DMS 273 treated with DMSO at 0.1 percent for 48 hours (cell line): ENCODE data around the gene CFP.

Experiments used
- DNase-seq: peaks from one replicate; lab custom pipeline; 2025; lab: John Stamatoyannopoulos, UW

Gene CFP

DNA sequence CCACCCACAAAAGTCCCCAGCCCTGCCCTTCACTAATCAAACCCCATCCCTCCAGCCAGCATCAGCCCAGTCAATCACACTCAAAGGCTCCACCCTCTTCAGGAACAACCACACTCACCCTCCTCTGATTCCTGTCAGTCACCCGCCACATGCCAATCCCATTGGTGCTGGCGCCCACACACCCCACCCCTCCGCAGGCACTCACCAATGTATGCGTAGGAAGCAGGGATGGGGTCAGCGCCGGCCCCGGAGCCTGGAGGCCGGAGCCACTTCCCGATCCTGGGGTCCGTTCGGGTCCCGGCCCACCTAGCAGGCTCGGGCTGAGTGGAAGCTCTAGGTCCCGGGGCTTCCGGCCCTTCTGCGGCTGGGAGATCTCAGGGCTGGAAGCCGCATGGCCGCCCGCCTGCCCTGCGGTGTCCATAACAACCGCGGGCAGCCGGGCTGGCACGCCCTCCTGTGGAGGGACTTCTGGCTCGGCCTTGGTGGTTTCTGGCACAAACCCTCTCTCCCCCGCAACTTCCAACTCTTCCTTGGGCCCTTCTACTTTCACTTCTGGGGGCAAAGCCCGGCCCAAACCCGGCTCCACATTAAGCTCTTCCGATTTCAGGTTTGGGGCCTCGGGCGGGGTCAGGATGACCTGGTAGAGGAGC is 7.9 kb upstream of the CFP start:
- no peak for DNase-seq

DNA sequence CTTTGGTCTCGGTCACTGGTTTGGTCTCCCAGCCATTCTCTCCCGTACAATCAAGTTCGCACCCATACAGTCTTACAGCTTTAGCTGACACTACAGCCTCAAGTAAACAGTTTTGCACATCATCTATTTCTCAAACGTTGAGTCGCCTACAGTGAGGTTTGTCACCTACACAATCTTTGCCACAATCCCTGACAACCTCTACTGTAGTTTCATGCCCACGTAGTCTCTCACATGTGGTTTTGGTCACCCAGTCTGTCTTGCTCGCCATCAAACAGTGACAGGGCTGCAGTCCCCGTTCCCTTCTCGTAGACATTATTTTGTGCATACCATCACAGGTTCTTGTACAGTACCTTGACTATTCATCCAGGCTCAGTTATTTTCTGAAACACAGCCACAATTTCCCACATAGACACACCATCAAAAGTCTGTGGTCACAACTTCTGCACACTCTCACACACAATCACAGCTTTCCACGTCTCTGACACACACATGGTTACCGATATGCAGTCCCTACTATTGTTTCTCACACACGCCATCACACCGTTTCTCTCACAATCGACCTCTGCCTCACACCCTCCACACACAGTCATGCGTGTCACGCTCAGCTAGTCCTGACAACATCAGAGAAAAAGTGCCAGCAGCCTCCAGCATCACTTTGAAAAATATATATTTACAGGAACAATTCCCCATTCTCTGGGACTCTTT is 5.3 kb upstream of the CFP start:
- DNase-seq: no peak

DNA sequence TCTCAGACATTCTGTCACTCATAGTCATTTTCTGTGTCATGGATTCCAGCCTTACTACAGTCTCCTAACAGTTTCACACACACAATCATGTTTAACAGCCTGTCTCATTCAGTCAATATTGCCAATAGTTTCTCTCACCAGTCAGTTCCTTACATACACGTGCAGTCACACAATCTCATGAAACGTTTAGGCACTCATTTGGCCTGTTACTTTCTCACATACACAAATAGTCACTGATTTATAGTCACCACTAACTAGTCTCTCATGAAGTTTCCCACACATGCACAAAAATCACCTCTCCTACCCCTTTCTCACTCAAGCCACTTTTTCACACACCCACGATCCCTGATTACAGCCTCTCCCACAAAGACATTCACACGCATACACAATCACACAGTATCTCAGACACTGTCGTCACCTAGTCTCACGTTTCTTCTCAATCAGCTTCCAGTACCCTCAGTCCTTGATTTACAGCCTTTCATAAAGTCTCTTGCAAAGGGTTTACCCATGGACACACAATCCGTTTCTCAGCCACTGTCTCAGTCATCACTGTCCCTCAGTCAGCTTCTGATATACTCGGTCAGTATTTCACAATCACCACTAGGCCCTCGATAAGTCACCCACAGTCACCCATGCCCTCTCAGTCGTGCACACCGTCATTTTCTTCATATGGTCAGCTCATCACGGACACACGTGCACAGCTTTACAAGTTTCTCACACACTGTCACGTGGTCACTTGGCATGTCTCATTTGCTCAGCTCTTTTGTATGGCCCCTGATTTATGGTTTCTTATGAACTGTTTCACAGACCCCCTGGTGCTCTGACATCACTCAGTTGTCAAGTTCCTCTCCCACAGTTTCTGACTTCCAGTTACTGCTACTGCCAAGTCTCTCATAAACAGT is 4.2 kb upstream of the CFP start:
- DNase-seq: no peak

DNA sequence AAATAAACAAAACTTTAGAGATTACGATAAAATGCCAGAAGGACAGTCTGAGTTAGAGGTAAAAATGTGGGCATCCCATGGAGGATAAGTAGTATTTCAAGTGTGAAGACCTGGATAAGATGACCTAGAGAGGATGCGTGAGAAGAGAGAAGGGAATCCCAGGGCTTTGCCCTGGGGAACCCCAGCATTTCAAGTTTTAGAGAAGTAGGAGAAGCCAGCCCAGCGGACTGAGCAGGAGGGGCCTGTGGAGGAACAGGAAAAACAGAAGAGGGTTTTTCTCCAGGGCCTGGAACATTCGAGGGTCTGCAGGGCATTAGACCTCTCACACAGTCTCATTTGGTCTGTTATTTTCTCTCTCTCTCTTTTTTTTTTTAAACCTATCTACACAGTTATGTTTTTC is 2.9 kb upstream of the CFP start:
- DNase-seq: no peak

DNA sequence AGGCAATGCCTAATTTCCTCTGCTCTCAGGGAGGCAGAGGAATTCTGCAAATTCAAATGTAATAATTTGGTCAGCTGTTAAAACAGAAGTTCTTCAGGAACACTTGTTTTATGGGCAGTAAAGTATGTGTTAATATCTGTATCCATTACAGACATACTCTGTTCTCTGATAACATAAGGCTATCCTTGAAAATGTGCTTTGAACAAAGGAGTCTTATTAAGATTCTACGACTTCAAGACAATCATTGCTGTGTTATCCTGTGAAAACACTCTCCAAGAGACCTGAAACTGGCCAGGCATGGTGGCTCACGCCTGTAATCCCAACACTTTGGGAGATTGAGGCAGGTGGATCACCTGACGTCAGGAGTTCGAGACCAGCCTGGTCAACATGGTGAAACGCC is 1.9 kb upstream of the CFP start:
- DNase-seq: no peak

DNA sequence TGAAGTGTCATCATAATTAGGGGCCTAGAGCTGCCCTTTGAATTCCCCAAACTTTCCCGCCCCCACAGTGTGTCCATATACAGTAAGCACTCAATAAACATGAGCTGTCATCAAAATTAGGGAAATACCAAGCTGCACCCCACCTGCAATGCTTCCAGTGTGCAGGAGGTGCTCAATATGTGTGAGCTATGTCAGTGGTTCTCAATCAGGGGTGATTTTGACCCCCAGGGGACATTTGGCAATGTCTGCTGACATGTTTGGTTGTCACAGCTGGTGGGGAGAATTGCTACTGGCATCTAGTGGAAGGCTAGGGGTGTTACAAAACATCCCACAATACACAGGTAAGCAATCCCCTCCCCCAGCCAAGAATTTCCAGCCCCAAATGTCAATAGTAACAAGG is 748 bp downstream of the CFP start:
- DNase-seq: no peak

DNA sequence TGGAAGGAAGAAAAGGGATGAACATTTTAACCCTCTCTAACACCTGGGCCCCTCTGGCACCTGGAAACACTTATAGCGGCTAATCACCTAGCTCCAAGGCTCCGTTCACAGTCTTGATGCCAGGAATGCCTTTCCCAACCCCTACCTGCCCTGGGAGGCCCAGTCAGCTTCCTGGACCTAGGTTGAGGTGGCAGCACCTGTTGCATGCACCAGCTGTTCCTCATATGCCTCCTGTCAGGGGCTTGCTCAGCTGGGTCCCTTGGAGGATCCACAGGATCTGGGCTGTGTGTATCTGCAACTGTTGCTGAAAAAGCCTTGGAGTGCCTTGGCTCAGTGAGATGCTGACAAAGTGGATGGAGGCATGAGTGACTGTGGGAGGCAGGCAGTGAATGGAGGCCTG is 4.4 kb downstream of the CFP start:
- no peak for DNase-seq

DNA sequence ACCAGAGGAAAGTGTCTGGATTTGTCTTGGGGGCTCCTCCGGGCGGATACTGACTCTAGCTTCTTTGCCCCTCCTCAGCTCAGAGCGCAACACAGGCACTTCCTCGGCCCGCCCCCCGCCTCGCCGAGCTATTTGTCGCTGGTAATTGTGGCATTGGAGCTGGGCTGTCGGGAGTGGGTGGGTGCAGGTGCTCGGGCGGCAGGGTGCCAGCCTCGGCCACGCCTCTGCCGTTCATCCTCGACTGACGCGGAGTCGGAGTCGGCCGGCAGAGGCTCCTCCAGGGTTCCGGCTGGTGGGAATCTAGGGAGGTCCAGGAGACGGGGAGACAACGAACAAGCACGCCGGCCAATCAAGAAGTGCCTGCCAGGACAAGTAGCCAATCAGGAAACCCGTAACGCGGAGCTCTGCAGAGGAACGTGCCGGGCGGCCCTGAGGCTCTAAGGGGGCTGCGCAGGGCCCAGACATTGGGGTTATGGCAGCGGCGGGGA is 6.1 kb downstream of the CFP start:
- peak; percentile 65 for DNase-seq

DNA sequence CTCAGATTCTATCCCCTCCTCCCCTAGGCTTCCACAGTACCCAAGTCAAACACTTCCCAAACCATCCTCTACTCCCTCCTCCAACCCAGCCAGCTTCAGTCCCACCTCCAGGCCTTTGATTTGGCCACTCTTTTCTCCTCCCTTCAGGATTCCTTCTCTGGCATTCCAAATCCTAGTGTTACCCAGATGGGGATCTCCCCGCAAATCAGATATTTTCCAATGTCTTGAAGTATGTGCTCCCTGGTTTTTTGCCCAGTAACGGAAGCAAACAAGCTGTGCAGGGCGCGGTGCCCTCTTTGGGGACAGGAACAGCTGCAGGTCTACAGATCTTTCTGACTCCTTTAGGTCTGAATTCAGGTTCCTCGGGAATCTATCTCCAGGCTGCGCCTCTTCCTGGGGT is 7.9 kb downstream of the CFP start:
- no peak for DNase-seq

DNA sequence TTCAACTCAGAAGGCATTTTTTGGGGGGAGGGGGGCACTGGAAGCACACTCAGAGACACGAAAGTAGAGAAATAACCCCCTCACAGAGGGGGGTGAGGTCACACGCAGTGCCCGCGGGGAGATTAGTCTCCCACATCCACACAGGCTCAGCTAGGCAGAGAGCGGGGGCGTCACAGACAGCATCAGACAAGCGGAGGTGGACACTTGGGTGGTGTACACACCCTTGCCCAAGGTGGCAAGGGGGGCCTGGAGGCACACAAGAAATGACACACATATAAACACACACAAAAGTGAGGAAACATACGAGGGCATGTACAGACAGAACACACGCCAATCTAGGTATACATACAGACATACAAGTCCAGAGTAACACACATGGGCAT is 9.4 kb downstream of the CFP start:
- DNase-seq: no peak

DNA sequence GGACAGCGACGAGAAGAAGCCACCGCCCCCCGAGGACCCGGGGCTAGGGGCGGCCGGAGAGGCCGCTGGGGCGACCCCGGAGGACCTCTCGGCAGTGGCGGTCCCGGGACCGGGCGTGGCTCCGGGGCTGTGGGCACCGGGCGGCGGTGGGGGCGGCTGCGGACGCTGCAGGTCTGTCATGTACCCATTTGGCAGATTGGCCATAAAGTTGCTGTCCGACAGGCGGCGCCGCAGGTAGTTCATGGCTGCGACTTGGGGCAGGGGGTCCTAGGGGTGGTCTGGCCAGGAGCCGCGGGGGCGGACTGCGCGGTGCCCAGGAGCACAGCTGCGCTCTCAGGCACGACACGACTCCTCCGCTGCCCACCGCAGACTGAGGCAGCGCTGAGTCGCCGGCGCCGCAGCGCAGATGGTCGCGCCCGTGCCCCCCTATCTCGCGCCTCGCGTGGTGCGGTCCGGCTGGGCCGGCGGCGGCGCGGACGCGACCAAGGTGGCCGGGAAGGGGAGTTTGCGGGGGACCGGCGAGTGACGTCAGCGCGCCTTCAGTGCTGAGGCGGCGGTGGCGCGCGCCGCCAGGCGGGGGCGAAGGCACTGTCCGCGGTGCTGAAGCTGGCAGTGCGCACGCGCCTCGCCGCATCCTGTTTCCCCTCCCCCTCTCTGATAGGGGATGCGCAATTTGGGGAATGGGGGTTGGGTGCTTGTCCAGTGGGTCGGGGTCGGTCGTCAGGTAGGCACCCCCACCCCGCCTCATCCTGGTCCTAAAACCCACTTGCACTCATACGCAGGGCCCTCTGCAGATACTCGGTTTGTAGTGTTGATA is 10.0 kb downstream of the CFP start, which contains the start of gene SYN1:
SYN1 (minus strand) TSS at position 372 of the 817 bp plus-strand sequence; CDS start at position 243, 129 bp downstream.
- DNase-seq: peak; percentile 57

DNA sequence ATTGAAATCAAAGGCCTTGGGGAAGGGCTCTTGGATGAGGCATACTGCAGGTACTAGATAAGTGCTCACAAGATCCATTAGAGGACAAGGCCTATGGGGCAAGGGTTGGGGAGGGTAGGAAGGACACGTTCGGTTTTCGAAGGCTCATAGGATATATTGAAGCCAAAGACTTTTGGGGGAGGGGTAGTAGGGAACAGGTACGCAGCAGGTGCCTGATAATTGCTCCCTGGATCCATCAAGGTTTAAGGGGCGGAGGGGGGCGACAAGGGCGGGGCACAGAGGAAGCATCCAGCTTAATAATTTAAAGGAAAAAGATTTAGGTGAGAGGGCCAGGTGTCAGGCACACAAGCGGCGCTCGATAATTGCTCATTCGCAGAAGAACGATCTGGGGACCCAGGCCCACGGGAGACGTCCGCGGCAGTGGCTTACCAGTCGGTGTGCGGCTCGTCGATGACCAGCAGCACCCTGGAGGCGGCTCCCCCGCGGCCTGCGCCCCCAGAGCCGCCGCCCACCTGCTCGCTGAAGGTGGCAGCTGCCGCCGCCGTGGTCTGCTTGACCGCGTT is 10.7 kb downstream of the CFP start:
- no peak for DNase-seq

DNA sequence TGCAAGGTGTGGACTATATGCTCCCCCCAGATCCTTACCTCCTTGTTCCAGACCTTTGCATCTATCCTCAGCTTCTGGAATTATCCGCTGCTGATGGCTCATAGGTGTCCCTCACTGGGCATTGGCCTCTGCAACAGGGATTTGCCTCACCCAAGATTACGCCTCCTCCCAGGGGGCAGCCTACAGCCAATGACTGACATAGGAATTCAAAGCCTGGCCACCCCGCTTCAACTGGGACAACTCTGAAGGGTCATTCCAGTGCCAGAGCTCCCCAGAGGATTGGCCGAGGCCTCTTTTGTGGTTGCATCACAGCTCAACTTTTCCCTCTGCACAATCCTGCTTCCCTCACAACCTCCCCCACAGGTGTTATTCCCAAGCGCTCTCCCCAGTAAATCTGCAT is 15.1 kb downstream of the CFP start:
- DNase-seq: no peak

DNA sequence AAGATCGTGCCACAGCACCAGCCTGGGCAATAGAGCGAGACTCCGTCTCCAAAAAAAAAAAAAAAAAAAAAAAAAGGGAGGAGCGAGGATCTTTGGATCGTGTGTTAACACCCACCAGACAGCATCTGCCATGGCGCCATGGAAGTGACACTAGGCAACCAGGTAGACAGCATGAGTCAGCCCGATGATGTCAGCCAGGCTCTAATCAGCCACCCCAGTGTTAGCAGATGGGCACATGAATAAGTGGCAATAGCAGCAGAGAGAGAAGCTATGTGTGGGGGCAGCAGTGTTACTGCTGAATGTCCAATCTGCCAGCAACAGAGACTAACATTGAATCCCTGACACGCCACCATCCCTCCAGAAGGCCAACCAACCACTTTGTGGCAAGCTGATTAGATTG is 16.6 kb downstream of the CFP start:
- peak; percentile 71 for DNase-seq

DNA sequence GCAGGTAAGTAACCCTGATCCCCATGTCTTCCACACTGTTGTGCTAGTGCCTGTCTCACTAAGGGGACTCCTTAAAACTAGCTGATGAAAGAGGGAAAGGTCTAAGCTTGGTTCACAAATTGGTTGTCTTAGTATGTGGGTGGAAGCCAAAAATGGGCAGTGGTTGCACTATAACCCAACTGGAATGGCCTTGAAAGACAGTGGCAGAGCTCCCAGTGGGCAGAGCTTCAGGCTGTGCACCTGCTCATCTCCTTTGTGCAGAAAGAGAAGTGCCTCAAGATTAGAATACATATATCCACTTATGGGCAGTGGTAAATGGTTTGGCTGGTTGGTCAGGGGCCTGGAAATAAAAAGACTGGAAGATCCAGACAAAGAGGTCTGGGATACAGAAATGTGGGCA is 17.3 kb downstream of the CFP start:
- no peak for DNase-seq

DNA sequence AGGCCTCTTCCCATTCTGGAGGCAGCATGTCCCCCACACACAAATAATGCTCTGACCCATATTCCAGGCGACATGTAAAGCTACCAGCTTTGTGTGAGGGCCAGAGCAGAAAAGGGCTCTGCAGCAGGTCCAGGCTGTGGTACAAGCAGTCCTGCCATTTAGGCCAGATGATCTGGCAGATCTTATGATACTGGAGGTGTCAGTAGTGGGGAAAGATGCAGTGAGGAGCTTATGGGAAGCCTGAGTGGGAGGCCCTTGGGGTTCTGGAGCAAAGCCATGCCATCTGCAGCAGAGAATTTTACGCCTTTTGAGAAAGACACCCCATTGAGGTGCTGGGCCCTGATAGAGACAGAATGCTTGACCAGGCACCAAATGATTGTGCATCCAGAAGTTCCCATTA is 17.8 kb downstream of the CFP start:
- no peak for DNase-seq

DNA sequence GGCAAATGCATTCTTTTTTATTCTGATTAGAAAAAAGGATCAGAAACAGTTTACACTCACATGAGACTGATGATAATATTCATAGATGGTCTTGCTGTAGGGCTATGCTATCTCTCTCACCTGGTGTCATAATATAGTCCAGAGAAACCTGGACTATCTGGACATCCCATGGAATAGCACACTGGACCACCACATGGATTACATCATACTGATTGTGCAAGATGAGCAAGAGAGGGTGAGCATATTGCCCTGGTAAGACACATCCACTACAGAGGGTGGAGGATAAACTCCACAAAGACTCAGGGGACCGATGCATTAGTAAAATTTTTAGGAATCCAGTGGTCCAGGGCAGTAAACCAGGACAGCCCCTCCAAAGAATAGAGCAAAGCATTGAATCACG is 18.2 kb downstream of the CFP start:
- no peak for DNase-seq

DNA sequence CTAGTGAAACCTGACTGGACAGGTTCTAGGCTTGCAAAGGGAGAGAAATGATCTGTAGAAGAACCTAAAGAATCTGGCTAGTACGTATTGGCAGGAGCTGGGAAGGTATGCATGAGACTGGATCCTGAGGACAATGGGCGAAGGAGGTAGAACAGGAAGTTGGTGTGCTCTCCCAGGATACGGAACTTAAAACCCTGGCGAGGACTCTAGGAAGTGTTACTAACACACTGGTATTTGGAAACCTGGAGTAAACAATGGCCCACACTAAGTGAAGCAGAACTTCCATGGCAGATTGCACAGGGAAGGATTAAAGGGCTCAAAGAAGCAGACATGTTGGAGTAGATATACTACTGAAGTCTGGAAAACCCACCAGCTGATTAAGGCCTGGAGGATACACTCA is 19.2 kb downstream of the CFP start:
- DNase-seq: no peak

DNA sequence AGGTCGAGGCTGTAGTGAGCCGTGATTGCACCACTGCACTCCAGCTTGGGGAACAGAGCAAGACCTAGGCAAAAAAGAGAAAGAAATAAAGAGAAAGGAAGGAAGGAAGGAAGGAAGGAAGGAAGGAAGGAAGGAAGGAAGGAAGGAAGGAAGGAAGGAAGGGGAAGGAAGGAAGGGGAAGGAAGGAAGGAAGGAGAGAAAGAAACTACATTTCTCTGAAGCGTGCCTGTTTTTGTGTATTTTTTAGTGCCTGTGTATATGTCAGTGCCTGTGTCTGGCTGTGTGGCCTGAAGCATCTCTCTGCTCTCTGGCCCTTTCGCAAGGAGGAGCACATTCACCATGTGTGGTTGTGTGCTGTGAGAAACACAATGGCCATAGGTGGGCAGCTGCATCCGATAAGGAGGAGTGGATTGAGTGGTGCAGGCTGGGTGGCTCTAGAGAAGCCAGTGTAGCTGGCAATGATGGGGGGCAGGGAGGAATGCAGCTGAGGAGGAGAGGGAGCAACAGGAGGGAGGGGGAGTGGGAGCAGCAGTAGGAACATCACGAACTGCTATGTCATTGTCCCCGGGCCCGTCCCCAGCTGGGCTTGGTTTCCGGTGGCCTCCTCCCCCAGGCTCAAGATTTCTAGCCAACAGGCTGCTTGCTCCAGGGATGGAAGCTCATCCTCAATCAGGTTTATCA is 21.5 kb downstream of the CFP start:
- no peak for DNase-seq

DNA sequence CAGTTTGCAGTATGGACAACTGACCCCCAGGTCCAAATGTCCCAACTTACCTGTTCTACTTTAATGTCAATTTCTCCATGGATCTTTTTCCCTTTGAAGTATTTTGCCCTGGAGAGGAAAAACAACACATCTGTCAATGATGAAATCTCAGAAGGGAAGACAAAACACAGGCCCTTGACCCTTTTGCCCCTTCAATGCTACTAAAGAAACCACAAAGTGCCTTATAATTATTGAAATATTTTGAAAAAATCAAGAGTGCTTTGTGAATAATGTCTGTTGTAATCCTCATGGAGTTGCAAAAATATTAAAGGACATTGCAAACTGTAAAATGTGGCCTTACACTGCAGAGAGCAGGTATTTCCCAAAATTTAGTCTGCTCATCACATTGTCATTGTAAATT is 22.6 kb downstream of the CFP start:
- DNase-seq: no peak

DNA sequence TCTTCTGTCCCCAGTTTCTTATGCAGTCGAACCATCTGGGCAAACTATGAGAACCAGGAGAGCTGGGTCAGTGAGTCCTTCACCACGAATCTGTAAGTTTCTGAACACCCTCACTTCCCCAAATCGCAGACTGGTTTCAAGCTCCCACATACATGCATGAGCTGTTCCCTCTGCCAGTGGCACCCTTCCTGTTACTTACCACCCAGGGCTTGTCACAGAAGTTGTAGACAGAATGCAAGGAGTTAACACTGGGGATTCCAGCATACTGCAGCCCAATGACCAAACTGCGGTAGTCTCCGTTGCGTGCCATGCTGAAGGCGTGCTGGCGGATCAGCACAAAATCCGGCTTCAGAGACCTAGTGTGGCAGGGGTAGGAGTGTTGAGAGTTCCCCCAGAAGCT is 24.7 kb downstream of the CFP start:
- DNase-seq: no peak
